Caco-2 (cell line): ENCODE data around the gene ANKMY1. TPM values are rescaled to one million over a fixed set of nuclear protein-coding genes. Genes with fewer than 3 reads are reported as not detected.

Experiments
- BruUV-seq: library from RNA; stranded (reverse); fragments of 400-500 nt; replicated peaks from 2 replicates; lab custom pipeline; 2021; lab: Mats Ljungman, UMichigan
- CTCF ChIA-PET: fragments of 300-600 bp; sonication (Branson Sonifier 250); formaldehyde crosslinking; loops from one replicate; lab custom pipeline; 2022; ENCODE audit warnings: antibody characterized with exemption; lab: Charles Lee
- POLR2A ChIA-PET: fragments of 300-600 bp; sonication (Branson Sonifier 250); formaldehyde crosslinking; loops from one replicate; lab custom pipeline; 2022; ENCODE audit warnings: antibody characterized with exemption; lab: Charles Lee
- DNase-seq, 2 experiments: peaks; one replicate each; pipeline versions ENCODE4 v3.0.0 to v3.0.0-alpha.2; 2020 to 2022
- H3K27me3 ChIP-seq: replicated peaks from 2 replicates; pipeline ENCODE4 v1.6.0; 2011; ENCODE audit warnings: low read length; ENCODE audit not compliant: control insufficient read depth, insufficient read depth
- H3K36me3 ChIP-seq: 2 replicates; pipeline ENCODE4 v1.5.1; 2011; ENCODE audit warnings: low read length; ENCODE audit not compliant: control insufficient read depth, insufficient read depth
- H3K4me1 ChIP-seq: fragments of 250-450 bp; sonication (Bioruptor Pico); 2 replicates; pipeline ENCODE4 v1.5.1; 2020; ENCODE audit warnings: mild to moderate bottlenecking
- H3K4me3 ChIP-seq: 2 replicates; pipeline ENCODE4 v1.5.1; 2011; ENCODE audit warnings: low read depth, mild to moderate bottlenecking, control low read depth, low read length
- H3K9me3 ChIP-seq: fragments of 250-450 bp; sonication (Bioruptor Pico); 2 replicates; pipeline ENCODE4 v1.5.1; 2020; ENCODE audit warnings: mild to moderate bottlenecking, moderate library complexity
- H3K27ac Mint-ChIP-seq: one replicate; pipeline ENCODE4 v1.8.0; 2022; ENCODE audit warnings: mixed read lengths; ENCODE audit not compliant: unreplicated experiment
- H3K27me3 Mint-ChIP-seq: one replicate; pipeline ENCODE4 v1.8.0; 2022; ENCODE audit warnings: mixed read lengths; ENCODE audit not compliant: insufficient read depth, unreplicated experiment
- H3K36me3 Mint-ChIP-seq: one replicate; pipeline ENCODE4 v1.8.0; 2022; ENCODE audit warnings: mild to moderate bottlenecking, mixed read lengths; ENCODE audit not compliant: insufficient read depth, unreplicated experiment
- H3K4me1 Mint-ChIP-seq: one replicate; pipeline ENCODE4 v1.8.0; 2022; ENCODE audit warnings: low read depth, mixed read lengths; ENCODE audit not compliant: unreplicated experiment
- H3K4me3 Mint-ChIP-seq: one replicate; pipeline ENCODE4 v1.8.0; 2022; ENCODE audit warnings: mild to moderate bottlenecking, moderate library complexity, mixed read lengths; ENCODE audit not compliant: unreplicated experiment
- H3K9me3 Mint-ChIP-seq: one replicate; pipeline ENCODE4 v1.8.0; 2022; ENCODE audit warnings: mixed read lengths; ENCODE audit not compliant: unreplicated experiment
- CTCF ChIP-seq, 2 experiments: fragments of 200-600 bp in 1 of 2; IDR thresholded peaks; 1 replicate in 1 of 2; 2 replicates in 1 of 2; pipeline versions ENCODE4 v1.5.1 to v1.8.0; 2011 to 2022; ENCODE audit warnings: antibody characterized with exemption in 1 of 2, control low read depth in 1 of 2, inconsistent platforms in 1 of 2, low read depth in 1 of 2, low read length in 1 of 2, mild to moderate bottlenecking in 1 of 2, moderate library complexity in 1 of 2; ENCODE audit not compliant: insufficient read depth in 1 of 2, severe bottlenecking in 1 of 2, unreplicated experiment in 1 of 2
- intact Hi-C: fragments of 100-400 bp; cut with micrococcal nuclease; formaldehyde crosslinking; loops from one replicate; pipeline ENCODE4 v1.10.0; 2022; ENCODE audit not compliant: unreplicated experiment
- total RNA-seq: library from RNA; stranded (reverse); gene quantifications from 2 replicates; pipeline ENCODE4 v1.2.3, GENCODE V29; 2022

ANKMY1 gene
- total RNA-seq, 1 experiment from 2014 or later, result 12.2 TPM

GRCh38 chr2:240586198-240586918 lies 28.6 kb upstream of the ANKMY1 start, which contains the start of gene CAPN10:
Gene CAPN10 (plus strand): TSS chr2:240586734. CDS start chr2:240586912, 178 bp downstream.
- H3K4me1 ChIP-seq, result no peaks in the 10 kb centered on the region
- TF ChIP-seq CTCF (IDR thresholded peaks at IDR 0.05; ENCODE audit: insufficient read depth in 1 of 2, low read depth in 1 of 2, low read length in 1 of 2, severe bottlenecking in 1 of 2, unreplicated experiment in 1 of 2), result no peak
- H3K9me3 ChIP-seq, result no peaks in the 10 kb centered on the region
- no peaks in the 10 kb centered on the region for H3K36me3 ChIP-seq
- Mint-ChIP-seq H3K4me1 (peaks cover 16% of the 10 kb centered on the region), H3K9me3 (no peaks in the 10 kb centered on the region), H3K36me3 (peaks cover 4% of the 10 kb centered on the region), H3K27me3 (no peaks in the 10 kb centered on the region), H3K27ac (peak within 1 kb of the TSS; percentile 71), H3K4me3 (peak within 1 kb of the TSS; percentile 89)
- CTCF ChIA-PET, result interaction anchor here (0.6 to 1.9 kb wide), 8 partner anchors 10 to 78 kb away, joined by 3 to 25 read pairs (median 4); partner anchors contain the start of gene DUSP28
- peak; percentile 93 to 94 for DNase-seq
- POLR2A ChIA-PET, result interaction anchor here (1.0 to 3.6 kb wide), 4 partner anchors 17 to 26 kb away, joined by 5 to 31 read pairs (median 10); partner anchors contain the start of gene DUSP28
- peak within 1 kb of the TSS; percentile 71 for H3K4me3 ChIP-seq
- H3K27me3 ChIP-seq, result no peaks in the 10 kb centered on the region
- intact Hi-C loops, result loop anchor here (1.0 kb wide), 1 partner anchor 18 kb away; no protein-coding TSS in a partner anchor
- no TSS peak for BruUV-seq

GRCh38 chr2:240585681-240586197 lies 28.0 kb upstream of the ANKMY1 start:
- no peaks in the 10 kb centered on the region for H3K27me3 ChIP-seq
- no peaks in the 10 kb centered on the region for H3K36me3 ChIP-seq
- ChIA-PET CTCF (interaction anchor here (0.7 to 1.9 kb wide), 4 partner anchors 19 to 43 kb away, joined by 3 to 25 read pairs (median 6); no protein-coding TSS in a partner anchor), POLR2A (interaction anchor here (1.0 to 3.6 kb wide), 4 partner anchors 17 to 25 kb away, joined by 5 to 31 read pairs (median 10); partner anchors contain the start of gene DUSP28)
- no peaks in the 10 kb centered on the region for H3K9me3 ChIP-seq
- no peaks in the 10 kb centered on the region for H3K4me1 ChIP-seq
- intact Hi-C loops, result loop anchor here (1.0 kb wide), 1 partner anchor 19 kb away; no protein-coding TSS in a partner anchor
- Mint-ChIP-seq H3K4me3 (peak overlapping the region; percentile 89), H3K36me3 (peaks cover 4% of the 10 kb centered on the region), H3K9me3 (no peaks in the 10 kb centered on the region), H3K4me1 (peaks cover 18% of the 10 kb centered on the region), H3K27me3 (no peaks in the 10 kb centered on the region), H3K27ac (peak overlapping the region; percentile 71)
- TSS peak; percentile 57 for BruUV-seq
- DNase-seq, result no peak
- H3K4me3 ChIP-seq, result peak overlapping the region; percentile 71
- no peak for TF ChIP-seq CTCF (IDR thresholded peaks at IDR 0.05; ENCODE audit: insufficient read depth in 1 of 2, low read depth in 1 of 2, low read length in 1 of 2, severe bottlenecking in 1 of 2, unreplicated experiment in 1 of 2)

- intact Hi-C loops, result no loop called here
- H3K4me3 ChIP-seq, result peak overlapping the region; percentile 71
- no TSS peak for BruUV-seq
- DNase-seq, result no peak
- H3K9me3 Mint-ChIP-seq, result no peaks in the 10 kb centered on the region
- peaks cover 25% of the 10 kb centered on the region for H3K4me1 Mint-ChIP-seq
- H3K27ac Mint-ChIP-seq, result no peak overlapping the region
- ChIA-PET CTCF (no interaction called here), POLR2A (interaction anchor here (1.8 kb wide), 1 partner anchor 19 kb away, joined by 14 read pairs; no protein-coding TSS in a partner anchor)
- no peaks in the 10 kb centered on the region for H3K9me3 ChIP-seq
- H3K27me3 Mint-ChIP-seq, result no peaks in the 10 kb centered on the region
- no peak for TF ChIP-seq CTCF (IDR thresholded peaks at IDR 0.05; ENCODE audit: insufficient read depth in 1 of 2, low read depth in 1 of 2, low read length in 1 of 2, severe bottlenecking in 1 of 2, unreplicated experiment in 1 of 2)
- H3K4me1 ChIP-seq, result no peaks in the 10 kb centered on the region
- H3K27me3 ChIP-seq, result no peaks in the 10 kb centered on the region
- peak overlapping the region; percentile 89 for H3K4me3 Mint-ChIP-seq
- H3K36me3 Mint-ChIP-seq, result peaks cover 10% of the 10 kb centered on the region
- H3K36me3 ChIP-seq, result no peaks in the 10 kb centered on the region
These were observed 27.3 kb upstream of the ANKMY1 start for GRCh38 chr2:240585101-240585500.
